HEK293T (cell line): ENCODE measurements around the gene VRK1.

ENCODE experiments used
- CTCF ChIA-PET: fragments of 350-600 bp; formaldehyde crosslinking; extraction: SDS; loops from one replicate; lab custom pipeline; 2021; ENCODE audit warnings: antibody characterized with exemption, inconsistent platforms; lab: Yijun Ruan, JAX
- POLR2A ChIA-PET: fragments of 350-600 bp; formaldehyde crosslinking; extraction: SDS; loops from one replicate; lab custom pipeline; 2020; ENCODE audit warnings: antibody characterized with exemption, inconsistent platforms; lab: Yijun Ruan, JAX
- DNase-seq: peaks from one replicate; pipeline ENCODE4 v3.0.0; 2012; ENCODE audit warnings: mixed read lengths; ENCODE audit errors: extremely low spot score
- ARNT ChIP-seq: fragments of 450-650 bp; IDR thresholded peaks from 2 replicates; pipeline ENCODE4 v1.6.1; 2017; ENCODE audit warnings: mild to moderate bottlenecking
- BHLHE40 ChIP-seq: fragments of 450-650 bp; IDR thresholded peaks from 2 replicates; pipeline ENCODE4 v1.6.1; 2016; ENCODE audit warnings: mild to moderate bottlenecking, moderate library complexity, borderline replicate concordance
- CTBP1 ChIP-seq: fragments of 450-650 bp; IDR thresholded peaks from 2 replicates; pipeline ENCODE4 v1.6.1; 2016; ENCODE audit warnings: borderline replicate concordance
- ELF4 ChIP-seq: fragments of 450-650 bp; IDR thresholded peaks from 2 replicates; pipeline ENCODE4 v1.6.1; 2017; ENCODE audit warnings: antibody characterized with exemption
- FOXA1 ChIP-seq: fragments of 450-650 bp; IDR thresholded peaks from 2 replicates; pipeline ENCODE4 v1.6.1; 2016; ENCODE audit warnings: mild to moderate bottlenecking
- FOXK2 ChIP-seq: fragments of 450-650 bp; IDR thresholded peaks from 2 replicates; pipeline ENCODE4 v1.6.1; 2016; ENCODE audit warnings: mild to moderate bottlenecking
- FOXM1 ChIP-seq: fragments of 450-650 bp; IDR thresholded peaks from 2 replicates; pipeline ENCODE4 v1.6.1; 2017; ENCODE audit warnings: mild to moderate bottlenecking, borderline replicate concordance
- HDGF ChIP-seq: fragments of 450-650 bp; IDR thresholded peaks from 2 replicates; pipeline ENCODE4 v1.6.1; 2017; ENCODE audit warnings: antibody characterized with exemption, borderline replicate concordance
- L3MBTL2 ChIP-seq: fragments of 450-650 bp; conservative IDR thresholded peaks from 2 replicates; pipeline ENCODE4 v1.6.1; 2016; ENCODE audit warnings: mild to moderate bottlenecking
- LEF1 ChIP-seq: fragments of 450-650 bp; IDR thresholded peaks from 2 replicates; pipeline ENCODE4 v1.6.1; 2017; ENCODE audit warnings: mild to moderate bottlenecking, borderline replicate concordance
- NFRKB ChIP-seq: fragments of 450-650 bp; IDR thresholded peaks from 2 replicates; pipeline ENCODE4 v1.6.1; 2016; ENCODE audit warnings: mild to moderate bottlenecking, moderate library complexity
- SP1 ChIP-seq: fragments of 450-650 bp; IDR thresholded peaks from 2 replicates; pipeline ENCODE4 v1.6.1; 2017
- SUZ12 ChIP-seq: fragments of 450-650 bp; IDR thresholded peaks from 2 replicates; pipeline ENCODE4 v1.6.1; 2016; ENCODE audit warnings: mild to moderate bottlenecking
- TARDBP ChIP-seq: fragments of 450-650 bp; IDR thresholded peaks from 2 replicates; pipeline ENCODE4 v1.6.1; 2016
- ZNF384 ChIP-seq: fragments of 450-650 bp; IDR thresholded peaks from 2 replicates; pipeline ENCODE4 v1.6.1; 2016
- TF ChIP-seq, protein P1 (sequence below): fragments of 450-650 bp; IDR thresholded peaks from 2 replicates; pipeline ENCODE4 v1.6.1; 2016

The VRK1 gene

GRCh38 chr14:96826818-96827217 is 29.6 kb downstream of the VRK1 start:
- no peak for TF ChIP-seq ELF4
- no peak for TF ChIP-seq SUZ12
- no peak for TF ChIP-seq ARNT
- ChIA-PET POLR2A (no interaction called here), CTCF (no interaction called here)
- DNase-seq = no peak

DNA sequence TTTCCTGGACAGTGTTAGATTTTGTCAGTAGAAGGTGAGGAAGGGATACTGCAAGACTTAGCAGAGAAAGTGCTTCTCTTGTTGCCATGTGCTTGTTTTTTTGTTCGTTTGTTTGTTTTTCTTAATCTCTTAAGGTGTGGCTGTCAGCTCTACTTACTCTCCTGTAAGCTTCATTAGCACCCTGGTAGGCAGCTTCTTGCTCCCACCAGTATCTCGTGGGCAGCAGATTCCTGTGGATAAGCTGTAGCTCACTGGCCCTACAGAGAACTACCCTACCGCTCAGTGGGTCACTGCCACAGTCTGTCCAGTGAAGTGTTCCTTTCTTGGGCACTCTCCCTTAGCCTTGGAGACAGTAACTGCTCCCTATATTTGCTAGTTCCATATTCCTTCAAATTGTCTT is 30.1 kb downstream of the VRK1 start:
- ChIA-PET CTCF (no interaction called here), POLR2A (no interaction called here)
- no peak for DNase-seq
- no peak for TF ChIP-seq HDGF
- no peak for TF ChIP-seq FOXA1
- TF ChIP-seq SUZ12 = no peak
- no peak for TF ChIP-seq SP1
- no peak for TF ChIP-seq FOXM1

DNA sequence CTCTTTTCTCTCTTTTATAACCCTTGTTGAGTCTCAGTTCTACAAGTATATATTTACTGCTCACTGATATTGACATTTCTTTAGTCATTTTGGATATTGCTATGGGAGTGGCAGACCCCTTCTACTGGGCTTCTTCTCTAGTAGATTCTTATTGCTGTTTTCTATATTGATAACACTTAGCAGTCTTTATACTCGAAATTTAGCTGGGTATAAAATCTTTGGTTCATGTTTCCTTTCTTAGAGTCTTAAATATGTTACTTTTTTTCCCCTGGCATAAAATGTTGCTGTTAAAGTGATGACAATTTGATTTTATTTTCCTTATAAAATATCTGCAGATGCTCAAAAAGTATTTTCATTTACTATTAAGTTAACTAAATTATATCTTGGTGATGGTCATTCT is 32.6 kb downstream of the VRK1 start:
- no peak for TF ChIP-seq TARDBP
- no peak for TF ChIP-seq LEF1
- no peak for TF ChIP-seq NFRKB
- TF ChIP-seq ELF4 = no peak
- TF ChIP-seq SP1 = no peak
- no peak for TF ChIP-seq CTBP1
- TF ChIP-seq FOXA1 = no peak
- TF ChIP-seq FOXK2 = no peak
- no peak for DNase-seq
- POLR2A ChIA-PET = no interaction called here
- CTCF ChIA-PET = no interaction called here

DNA sequence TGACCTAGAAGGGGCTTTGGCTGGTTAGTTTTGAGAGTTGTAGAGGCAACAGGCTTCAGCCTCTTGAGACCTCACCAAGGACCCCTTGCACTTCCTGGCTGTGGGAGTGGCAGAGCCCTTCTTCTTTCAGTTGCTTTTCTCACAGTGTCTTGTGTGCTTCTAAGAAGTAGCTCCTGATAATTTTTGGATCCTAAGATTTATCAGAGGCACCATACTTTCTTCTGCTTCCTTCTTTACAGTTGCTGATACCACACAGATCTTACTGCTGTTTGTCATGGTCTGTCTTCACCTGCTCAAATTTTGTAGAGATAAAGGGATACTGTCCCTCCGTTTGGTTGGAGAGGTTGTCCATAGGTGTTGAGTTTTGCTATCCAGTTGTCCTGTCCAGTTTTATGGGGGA is 33.8 kb downstream of the VRK1 start:
- DNase-seq = no peak
- ChIA-PET CTCF (no interaction called here), POLR2A (no interaction called here)
- TF ChIP-seq SP1 (no peak), ZNF384 (no peak), SUZ12 (no peak), TARDBP (no peak), ELF4 (no peak), LEF1 (no peak), CTBP1 (no peak), HDGF (no peak)
- TF ChIP-seq, protein P1, sequence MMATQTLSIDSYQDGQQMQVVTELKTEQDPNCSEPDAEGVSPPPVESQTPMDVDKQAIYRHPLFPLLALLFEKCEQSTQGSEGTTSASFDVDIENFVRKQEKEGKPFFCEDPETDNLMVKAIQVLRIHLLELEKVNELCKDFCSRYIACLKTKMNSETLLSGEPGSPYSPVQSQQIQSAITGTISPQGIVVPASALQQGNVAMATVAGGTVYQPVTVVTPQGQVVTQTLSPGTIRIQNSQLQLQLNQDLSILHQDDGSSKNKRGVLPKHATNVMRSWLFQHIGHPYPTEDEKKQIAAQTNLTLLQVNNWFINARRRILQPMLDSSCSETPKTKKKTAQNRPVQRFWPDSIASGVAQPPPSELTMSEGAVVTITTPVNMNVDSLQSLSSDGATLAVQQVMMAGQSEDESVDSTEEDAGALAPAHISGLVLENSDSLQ = no peak

DNA sequence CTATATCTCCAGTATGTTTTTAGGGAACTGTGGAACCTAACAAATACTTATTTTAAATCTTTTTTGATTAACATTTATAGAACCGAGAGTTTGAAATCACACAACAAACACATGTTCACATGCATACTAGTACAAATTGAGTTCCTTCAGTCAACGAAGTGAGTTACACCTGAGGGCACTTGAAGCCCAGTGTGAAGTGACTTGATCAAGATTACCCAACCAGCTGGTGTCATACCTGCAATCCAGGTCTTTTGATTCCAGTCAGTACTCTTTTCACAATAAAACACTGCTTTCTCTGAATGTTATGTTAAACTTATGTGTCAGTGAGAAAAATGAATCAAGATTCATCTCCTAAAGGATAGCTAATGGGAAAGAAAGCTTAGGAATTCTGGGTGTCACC is 35.2 kb downstream of the VRK1 start:
- no peak for DNase-seq
- CTCF ChIA-PET = no interaction called here
- POLR2A ChIA-PET = no interaction called here

GRCh38 chr14:96838449-96838848 is 41.3 kb downstream of the VRK1 start:
- CTCF ChIA-PET = interaction anchor here (0.7 kb wide), 1 partner anchor 10 kb away, joined by 4 read pairs; no protein-coding TSS in a partner anchor
- DNase-seq = no peak
- no peak for TF ChIP-seq LEF1
- no peak for TF ChIP-seq FOXA1
- TF ChIP-seq FOXK2 = no peak
- no peak for TF ChIP-seq TARDBP
- TF ChIP-seq SUZ12 = no peak
- TF ChIP-seq FOXM1 = no peak
- no peak for TF ChIP-seq ARNT
- TF ChIP-seq ELF4 = no peak
- POLR2A ChIA-PET = no interaction called here

More for the DNA sequence above, 35.2 kb downstream of the VRK1 start:
- TF ChIP-seq ELF4 (no peak), L3MBTL2 (no peak)

- no peak for TF ChIP-seq TARDBP
- no peak for DNase-seq
- POLR2A ChIA-PET = no interaction called here
- CTCF ChIA-PET = interaction anchor here (0.7 kb wide), 1 partner anchor 9 kb away, joined by 4 read pairs; no protein-coding TSS in a partner anchor
Measured at GRCh38 chr14:96839251-96839650, 42.1 kb downstream of the VRK1 start.

GRCh38 chr14:96843137-96843536 is 46.0 kb downstream of the VRK1 start:
- CTCF ChIA-PET = interaction anchor here (1.1 kb wide), 1 partner anchor 9 kb away, joined by 4 read pairs; no protein-coding TSS in a partner anchor
- POLR2A ChIA-PET = no interaction called here
- DNase-seq = no peak
- no peak for TF ChIP-seq SUZ12
- TF ChIP-seq NFRKB = no peak
- no peak for TF ChIP-seq CTBP1
- no peak for TF ChIP-seq L3MBTL2
- no peak for TF ChIP-seq FOXM1
- TF ChIP-seq SP1 = no peak
- no peak for TF ChIP-seq ARNT

DNA sequence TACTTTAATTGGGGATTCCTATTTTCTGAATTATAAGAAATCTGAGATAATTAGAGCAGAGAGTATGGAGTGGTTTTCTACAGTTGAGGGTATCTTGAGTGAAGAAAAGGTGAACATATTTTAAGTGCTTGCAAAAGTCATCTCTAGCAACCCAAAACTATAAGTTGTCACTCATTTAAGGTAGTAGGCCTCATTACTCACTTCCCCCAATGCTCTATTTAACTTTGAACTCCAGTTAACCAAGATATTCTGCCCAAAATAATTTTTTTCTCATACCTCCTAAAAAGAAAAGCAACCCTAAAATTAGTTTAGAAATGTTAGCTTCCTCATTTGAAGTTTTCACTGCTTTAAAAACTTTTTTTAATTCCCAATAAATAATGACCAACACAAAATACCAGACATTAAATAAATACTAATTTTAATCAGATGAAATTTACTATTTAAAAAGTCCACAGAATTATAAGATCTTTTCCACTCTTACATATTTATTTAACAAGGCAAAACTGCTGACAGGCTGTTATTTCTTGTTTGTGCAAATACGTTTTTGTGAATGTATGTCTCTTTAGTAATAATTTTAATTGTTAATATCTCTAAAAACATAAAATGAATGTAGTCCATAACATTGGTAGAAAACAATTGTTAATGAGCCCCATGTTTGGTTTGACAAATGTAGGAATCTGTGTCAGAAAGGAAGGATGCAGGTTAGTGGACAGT is 47.8 kb downstream of the VRK1 start:
- TF ChIP-seq ELF4 (no peak), ARNT (no peak), NFRKB (no peak), ZNF384 (no peak), SUZ12 (no peak), TARDBP (no peak), FOXA1 (no peak), LEF1 (no peak), BHLHE40 (no peak), FOXK2 (no peak), HDGF (no peak), CTBP1 (no peak), L3MBTL2 (no peak), SP1 (no peak), FOXM1 (no peak)
- TF ChIP-seq, protein P1 = no peak
- ChIA-PET CTCF (no interaction called here), POLR2A (interaction anchor here (0.7 kb wide), 1 partner anchor 264 kb away, joined by 3 read pairs; no protein-coding TSS in a partner anchor)
- no peak for DNase-seq
